ENCODE results near the gene MYL12A. TPM values are rescaled to one million over a fixed set of nuclear protein-coding genes. Genes with fewer than 3 reads are reported as not detected.
A peak's percentile ranks its signal among the peaks of the same experiment; 100 is the strongest.
"Not testable (repeated sequence)": the region's sequence is repeated elsewhere in the genome, so short reads cannot be mapped to it uniquely, and the experiment has no call there.

Gene MYL12A
- total RNA-seq = 165 TPM in 2 replicates
- long read RNA-seq, transcript MYL12A-207 (4 exons, 947 nt) = minor isoform, 8 of 200 reads
- long read RNA-seq, transcript MYL12A-212 (1 exons, 738 nt) = minor isoform, 10 of 200 reads
- long read RNA-seq, transcript MYL12A-201 (4 exons, 1,229 nt) = major isoform, 175 of 200 reads
- long read RNA-seq, partial matches to known transcripts = 3 of 200 reads
- long read RNA-seq, other reads (novel, unspliced or antisense) = 4 of 200 reads

- Mint-ChIP-seq H3K4me3 (peak within 1 kb of the TSS; percentile 95), H3K9me3 (peaks cover 6% of the 10 kb centered on the region), H3K4me1 (peaks cover 39% of the 10 kb centered on the region), H3K27ac (ENCODE audit: unreplicated experiment) (peak within 1 kb of the TSS; percentile 99), H3K36me3 (ENCODE audit: low read depth) (peaks cover 6% of the 10 kb centered on the region), H3K27me3 (ENCODE audit: low read depth) (no peaks in the 10 kb centered on the region)
- DNase-seq (ENCODE audit: low read depth, low spot score) = peak; percentile 92
- TF ChIP-seq CTCF (conservative IDR thresholded peaks at IDR 0.05) = no peak
These were observed at the start of gene MYL12A for GRCh38 chr18:3247240-3248061. MYL12A (plus strand) TSS chr18:3247801; CDS start chr18:3253248, 5,447 bp downstream.

GRCh38 chr18:3198260-3198860, 49.2 kb upstream of the MYL12A start:
- H3K9me3 Mint-ChIP-seq; H3K36me3 Mint-ChIP-seq (ENCODE audit: low read depth); H3K27me3 Mint-ChIP-seq (ENCODE audit: low read depth); DNase-seq (ENCODE audit: low read depth, low spot score); H3K4me3 Mint-ChIP-seq; H3K4me1 Mint-ChIP-seq; H3K27ac Mint-ChIP-seq (ENCODE audit: unreplicated experiment): not testable (repeated sequence)

- no peaks in the 10 kb centered on the region for H3K27me3 Mint-ChIP-seq (ENCODE audit: low read depth)
- TF ChIP-seq CTCF (conservative IDR thresholded peaks at IDR 0.05) = no peak
These were observed 47.5 kb upstream of the MYL12A start for GRCh38 chr18:3199942-3200645.

GRCh38 chr18:3205239-3205638, 42.4 kb upstream of the MYL12A start:
- H3K27me3 Mint-ChIP-seq (ENCODE audit: low read depth) = no peaks in the 10 kb centered on the region
- H3K9me3 Mint-ChIP-seq = peaks cover 11% of the 10 kb centered on the region
- H3K36me3 Mint-ChIP-seq (ENCODE audit: low read depth) = peaks cover 16% of the 10 kb centered on the region
- peaks cover 5% of the 10 kb centered on the region for H3K4me1 Mint-ChIP-seq
- no peak for TF ChIP-seq CTCF (conservative IDR thresholded peaks at IDR 0.05)
- DNase-seq (ENCODE audit: low read depth, low spot score) = no peak
- H3K27ac Mint-ChIP-seq (ENCODE audit: unreplicated experiment) = no peak overlapping the region
- no peak overlapping the region for H3K4me3 Mint-ChIP-seq

More at GRCh38 chr18:3199942-3200645, 47.5 kb upstream of the MYL12A start:
- H3K9me3 Mint-ChIP-seq = peaks cover 9% of the 10 kb centered on the region
- H3K4me1 Mint-ChIP-seq = no peaks in the 10 kb centered on the region
- DNase-seq (ENCODE audit: low read depth, low spot score) = no peak
- no peak overlapping the region for H3K4me3 Mint-ChIP-seq
- peaks cover 12% of the 10 kb centered on the region for H3K36me3 Mint-ChIP-seq (ENCODE audit: low read depth)
- no peak overlapping the region for H3K27ac Mint-ChIP-seq (ENCODE audit: unreplicated experiment)

- H3K9me3 Mint-ChIP-seq = peaks cover 11% of the 10 kb centered on the region
- no peak for TF ChIP-seq CTCF (conservative IDR thresholded peaks at IDR 0.05)
- peaks cover 26% of the 10 kb centered on the region for H3K4me1 Mint-ChIP-seq
- no peak overlapping the region for H3K27ac Mint-ChIP-seq (ENCODE audit: unreplicated experiment)
- H3K36me3 Mint-ChIP-seq (ENCODE audit: low read depth) = peaks cover 16% of the 10 kb centered on the region
- no peaks in the 10 kb centered on the region for H3K27me3 Mint-ChIP-seq (ENCODE audit: low read depth)
- no peak for DNase-seq (ENCODE audit: low read depth, low spot score)
- H3K4me3 Mint-ChIP-seq = no peak overlapping the region
These were observed 40.0 kb upstream of the MYL12A start for GRCh38 chr18:3207565-3207964.

Data from neural crest cell (in vitro differentiated cells).